Breast epithelium (tissue), 4 donors: ENCODE data around the gene GGT7. TPM values are rescaled to one million over a fixed set of nuclear protein-coding genes. Genes with fewer than 3 reads are reported as not detected.

Experiments used
- DNase-seq, 2 donors: peaks; one replicate each; pipeline ENCODE4 v3.0.0-alpha.2; 2019; ENCODE audit warnings: low spot score in 2 of 2
- H3K27ac ChIP-seq, 2 donors: fragments of 200-600 bp; sonication (generic) in 1 of 2; one replicate each; pipeline ENCODE4 v1.5.1; 2016 to 2019; ENCODE audit warnings: mild to moderate bottlenecking in 1 of 2
- H3K27me3 ChIP-seq, 2 donors: fragments of 200-600 bp; sonication (generic) in 1 of 2; one replicate each; pipeline versions ENCODE4 v1.5.1 to v1.6.0; 2017 to 2019; ENCODE audit warnings: control low read depth in 1 of 2, mild to moderate bottlenecking in 1 of 2
- H3K36me3 ChIP-seq: fragments of 200-600 bp; one replicate; pipeline ENCODE4 v1.5.1; 2019
- H3K4me1 ChIP-seq, 2 donors: fragments of 200-600 bp; sonication (generic); one replicate each; pipeline ENCODE4 v1.5.1; 2016 to 2019; ENCODE audit warnings: control low read depth in 1 of 2
- H3K4me3 ChIP-seq, 3 donors: fragments of 200-600 bp; sonication (generic); 1 replicate in 2 of 3; 2 replicates in 1 of 3; pipeline ENCODE4 v1.5.1; 2016 to 2019; ENCODE audit warnings: mild to moderate bottlenecking in 3 of 3, moderate library complexity in 2 of 3
- H3K9me3 ChIP-seq, 2 donors: fragments of 200-600 bp; sonication (generic) in 1 of 2; one replicate each; pipeline ENCODE4 v1.5.1; 2016 to 2019; ENCODE audit warnings: control low read depth in 1 of 2
- POLR2A ChIP-seq: fragments of 450-650 bp; IDR thresholded peaks from one replicate; pipeline ENCODE4 v1.6.1; 2016; ENCODE audit warnings: antibody characterized with exemption, mild to moderate bottlenecking, moderate library complexity
- POLR2AphosphoS5 ChIP-seq, 3 donors: sonication (generic); formaldehyde crosslinking; IDR thresholded peaks; one replicate each; pipeline ENCODE4 v1.6.1; 2017; ENCODE audit warnings: antibody characterized with exemption in 3 of 3
- intact Hi-C: fragments of 100-400 bp; cut with DNase I; formaldehyde crosslinking; loops from one replicate; pipeline ENCODE4 v1.15.1; 2023; ENCODE audit warnings: low total_unique reads
- total RNA-seq, 3 donors: library from RNA; depleted of rRNA; stranded (reverse); fragments of >200 nt; gene quantifications; one replicate each; pipeline ENCODE4 v1.1.0, GENCODE V29; 2016
- TF ChIP-seq, protein P1 (sequence below), 3 donors: fragments of 450-650 bp; IDR thresholded peaks; one replicate each; pipeline ENCODE4 v1.5.1; 2016 to 2017; ENCODE audit warnings: antibody characterized with exemption in 3 of 3, mild to moderate bottlenecking in 3 of 3, moderate library complexity in 3 of 3

GGT7 gene
- total RNA-seq, 3 donors from 2014 or later: 13.1 to 21.8 (median 16.4) TPM

DNA sequence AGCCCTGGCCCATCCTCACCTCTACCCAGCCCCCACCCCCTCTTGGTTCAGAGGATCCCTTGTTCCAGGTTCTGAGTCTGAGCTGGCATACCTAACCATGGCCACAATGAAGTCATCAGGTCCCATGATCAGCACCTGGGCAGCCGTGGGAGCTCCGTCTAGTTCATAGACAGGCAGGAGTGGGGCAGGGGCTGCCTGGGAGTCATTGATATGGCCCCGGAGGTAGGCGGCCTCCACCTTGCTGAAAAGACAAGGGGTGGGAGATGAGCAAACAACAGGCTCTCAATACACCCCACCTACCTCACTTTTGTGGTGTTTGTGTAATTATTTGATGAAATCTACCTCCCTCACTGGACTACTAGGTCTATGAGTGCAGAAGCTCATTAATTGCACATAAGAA is 20.4 kb downstream of the GGT7 start:
- no peaks in the 10 kb centered on the region for H3K4me1 ChIP-seq
- no peak overlapping the region for H3K4me3 ChIP-seq
- DNase-seq: no peak
- intact Hi-C loops: no loop called here
- no peaks in the 10 kb centered on the region for H3K36me3 ChIP-seq
- TF ChIP-seq, protein P1, sequence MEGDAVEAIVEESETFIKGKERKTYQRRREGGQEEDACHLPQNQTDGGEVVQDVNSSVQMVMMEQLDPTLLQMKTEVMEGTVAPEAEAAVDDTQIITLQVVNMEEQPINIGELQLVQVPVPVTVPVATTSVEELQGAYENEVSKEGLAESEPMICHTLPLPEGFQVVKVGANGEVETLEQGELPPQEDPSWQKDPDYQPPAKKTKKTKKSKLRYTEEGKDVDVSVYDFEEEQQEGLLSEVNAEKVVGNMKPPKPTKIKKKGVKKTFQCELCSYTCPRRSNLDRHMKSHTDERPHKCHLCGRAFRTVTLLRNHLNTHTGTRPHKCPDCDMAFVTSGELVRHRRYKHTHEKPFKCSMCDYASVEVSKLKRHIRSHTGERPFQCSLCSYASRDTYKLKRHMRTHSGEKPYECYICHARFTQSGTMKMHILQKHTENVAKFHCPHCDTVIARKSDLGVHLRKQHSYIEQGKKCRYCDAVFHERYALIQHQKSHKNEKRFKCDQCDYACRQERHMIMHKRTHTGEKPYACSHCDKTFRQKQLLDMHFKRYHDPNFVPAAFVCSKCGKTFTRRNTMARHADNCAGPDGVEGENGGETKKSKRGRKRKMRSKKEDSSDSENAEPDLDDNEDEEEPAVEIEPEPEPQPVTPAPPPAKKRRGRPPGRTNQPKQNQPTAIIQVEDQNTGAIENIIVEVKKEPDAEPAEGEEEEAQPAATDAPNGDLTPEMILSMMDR (IDR thresholded peaks at IDR 0.05): no peak
- TF ChIP-seq POLR2AphosphoS5 (IDR thresholded peaks at IDR 0.05) (no peak), POLR2A (no peak)
- H3K27me3 ChIP-seq: no peaks in the 10 kb centered on the region
- H3K27ac ChIP-seq: no peak overlapping the region
- no peaks in the 10 kb centered on the region for H3K9me3 ChIP-seq

DNA sequence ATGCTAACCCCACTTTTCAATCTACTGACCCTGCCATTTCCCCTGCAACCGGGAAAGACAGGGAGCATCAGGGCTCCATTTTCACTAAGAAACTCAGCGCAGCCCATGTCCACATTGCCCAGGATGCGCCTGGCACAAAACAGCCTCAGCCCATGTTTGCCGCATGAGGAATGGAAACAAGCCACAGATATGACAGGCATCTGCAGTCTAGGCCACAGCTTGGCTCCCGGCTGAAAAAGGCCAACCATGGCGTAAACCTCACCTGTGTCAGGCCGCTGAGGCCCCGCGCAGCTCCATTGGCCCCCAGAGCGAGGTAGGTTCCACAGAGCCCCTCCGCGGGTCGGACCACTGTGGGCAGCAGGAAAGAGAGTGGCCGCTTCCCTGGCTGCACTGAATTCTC is 21.7 kb downstream of the GGT7 start:
- intact Hi-C loops: no loop called here
- no peaks in the 10 kb centered on the region for H3K9me3 ChIP-seq
- no peaks in the 10 kb centered on the region for H3K27me3 ChIP-seq
- TF ChIP-seq, protein P1 (IDR thresholded peaks at IDR 0.05): no peak
- no peak for TF ChIP-seq POLR2A
- no peak for TF ChIP-seq POLR2AphosphoS5 (IDR thresholded peaks at IDR 0.05)
- peak in 1 of 2 donors; percentile 65 for DNase-seq
- H3K4me1 ChIP-seq: no peaks in the 10 kb centered on the region
- H3K36me3 ChIP-seq: no peaks in the 10 kb centered on the region
- no peak overlapping the region for H3K4me3 ChIP-seq
- peak overlapping the region in 1 of 2 donors; percentile 25 for H3K27ac ChIP-seq

DNA sequence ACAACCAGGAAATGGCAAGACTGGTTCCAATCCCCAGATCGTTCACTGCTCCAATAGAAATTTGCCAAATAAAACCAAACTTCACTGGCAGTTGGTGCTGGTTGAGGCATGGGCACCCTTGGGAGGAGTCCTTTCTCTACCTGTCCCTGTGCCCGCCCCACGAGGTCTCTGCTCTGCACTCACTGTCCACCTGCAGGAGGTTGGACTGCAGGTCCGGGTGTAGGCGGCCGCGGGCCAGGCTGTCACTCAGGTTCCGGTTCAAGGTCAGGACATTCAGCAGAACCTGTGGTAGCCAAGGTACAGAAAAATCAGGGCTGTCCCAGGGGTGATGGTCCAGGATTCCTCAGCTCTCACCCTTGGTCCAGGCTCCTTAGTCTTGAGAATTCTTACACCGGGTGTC is 22.9 kb downstream of the GGT7 start:
- Histone ChIP-seq H3K4me1 (no peaks in the 10 kb centered on the region), H3K27me3 (no peaks in the 10 kb centered on the region), H3K36me3 (no peaks in the 10 kb centered on the region), H3K9me3 (no peaks in the 10 kb centered on the region), H3K4me3 (no peak overlapping the region), H3K27ac (no peak overlapping the region)
- TF ChIP-seq POLR2A (no peak), POLR2AphosphoS5 (IDR thresholded peaks at IDR 0.05) (no peak)
- TF ChIP-seq, protein P1 (IDR thresholded peaks at IDR 0.05): no peak
- intact Hi-C loops: no loop called here
- DNase-seq: no peak

DNA sequence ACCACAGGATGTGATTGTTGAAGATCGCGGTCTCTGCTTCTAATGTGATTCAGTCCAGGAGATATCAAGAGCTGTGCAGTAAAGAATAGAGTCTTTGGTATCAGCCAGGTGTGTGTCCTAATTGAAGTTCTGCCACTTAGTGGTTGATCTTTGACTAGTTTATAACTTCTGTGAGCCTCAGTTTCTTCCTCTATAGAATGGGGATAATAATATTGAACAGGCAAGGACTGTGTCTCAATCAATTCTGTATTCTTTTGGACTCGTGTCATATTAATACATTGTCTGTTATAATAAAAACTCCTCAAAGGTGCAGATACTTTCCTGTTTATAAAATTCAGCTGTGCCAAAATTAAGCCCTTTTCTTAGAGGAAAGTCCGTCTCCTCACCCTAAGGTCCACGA is 24.1 kb downstream of the GGT7 start:
- no peaks in the 10 kb centered on the region for H3K4me1 ChIP-seq
- intact Hi-C loops: no loop called here
- H3K36me3 ChIP-seq: no peaks in the 10 kb centered on the region
- H3K27ac ChIP-seq: no peak overlapping the region
- DNase-seq: no peak
- H3K27me3 ChIP-seq: no peaks in the 10 kb centered on the region
- no peak overlapping the region for H3K4me3 ChIP-seq
- H3K9me3 ChIP-seq: no peaks in the 10 kb centered on the region
- TF ChIP-seq POLR2AphosphoS5 (IDR thresholded peaks at IDR 0.05) (no peak), POLR2A (no peak)
- TF ChIP-seq, protein P1 (IDR thresholded peaks at IDR 0.05): no peak

DNA sequence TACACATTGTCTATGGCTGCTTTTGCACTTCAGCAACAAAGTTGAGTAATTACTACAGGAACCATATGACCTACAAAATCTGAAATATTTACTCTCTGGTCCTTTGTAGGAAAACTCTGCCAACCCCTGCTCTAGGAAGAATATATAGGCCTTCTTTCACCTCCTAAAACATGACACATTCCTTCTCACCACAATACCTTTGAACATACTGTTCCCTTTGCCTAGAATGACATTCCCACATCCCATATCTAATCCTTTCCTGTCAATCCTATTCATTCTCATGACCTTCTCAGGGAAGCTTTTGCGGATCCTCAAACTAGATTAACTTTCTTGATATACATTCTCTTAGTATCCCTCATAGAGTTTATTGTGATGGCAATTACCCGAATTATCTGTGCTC is 29.2 kb downstream of the GGT7 start:
- H3K27me3 ChIP-seq: no peaks in the 10 kb centered on the region
- H3K4me1 ChIP-seq: no peaks in the 10 kb centered on the region
- no peak overlapping the region for H3K4me3 ChIP-seq
- H3K27ac ChIP-seq: no peak overlapping the region
- DNase-seq: no peak
- H3K9me3 ChIP-seq: no peaks in the 10 kb centered on the region
- TF ChIP-seq POLR2A (no peak), POLR2AphosphoS5 (IDR thresholded peaks at IDR 0.05) (no peak)
- TF ChIP-seq, protein P1 (IDR thresholded peaks at IDR 0.05): no peak
- intact Hi-C loops: no loop called here
- no peaks in the 10 kb centered on the region for H3K36me3 ChIP-seq
